OCI-LY3 (cell line): ENCODE data around the gene SPPL2B.

Source experiments
- EZH2phosphoT487 ChIP-seq: fragments of 200-600 bp; shearing (Covaris generic); IDR thresholded peaks from 2 replicates; pipeline ENCODE4 v1.6.1; 2018; ENCODE audit warnings: antibody characterized with exemption, mixed run types, low read depth
- TF ChIP-seq, protein P1 (sequence below): fragments of 200-600, 300-600 bp; sonication (generic); IDR thresholded peaks from 2 replicates; pipeline ENCODE4 v1.5.1; 2014; ENCODE audit warnings: antibody characterized with exemption, low read length, low read depth

DNA sequence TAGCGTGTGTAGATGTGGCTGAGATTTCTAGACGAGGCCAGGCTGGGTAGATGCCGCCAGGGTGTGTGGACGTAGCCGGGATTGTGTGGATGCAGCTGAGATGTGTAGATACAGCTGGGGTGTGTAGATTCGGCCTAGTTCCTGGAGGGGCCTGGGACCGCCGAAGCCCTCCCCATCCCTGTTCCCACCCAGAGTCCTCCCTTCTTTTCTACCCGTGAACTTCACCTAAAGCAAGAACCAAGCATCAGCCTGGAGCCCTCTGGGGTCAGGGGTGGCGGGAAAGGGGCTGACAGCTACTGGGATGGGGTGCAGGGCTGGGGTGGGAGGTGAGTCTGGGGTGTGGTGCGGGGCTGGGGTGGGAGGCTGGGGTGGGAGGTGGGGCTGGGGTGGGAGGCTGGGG, 32.3 kb downstream of the SPPL2B start:
- TF ChIP-seq, protein P1, sequence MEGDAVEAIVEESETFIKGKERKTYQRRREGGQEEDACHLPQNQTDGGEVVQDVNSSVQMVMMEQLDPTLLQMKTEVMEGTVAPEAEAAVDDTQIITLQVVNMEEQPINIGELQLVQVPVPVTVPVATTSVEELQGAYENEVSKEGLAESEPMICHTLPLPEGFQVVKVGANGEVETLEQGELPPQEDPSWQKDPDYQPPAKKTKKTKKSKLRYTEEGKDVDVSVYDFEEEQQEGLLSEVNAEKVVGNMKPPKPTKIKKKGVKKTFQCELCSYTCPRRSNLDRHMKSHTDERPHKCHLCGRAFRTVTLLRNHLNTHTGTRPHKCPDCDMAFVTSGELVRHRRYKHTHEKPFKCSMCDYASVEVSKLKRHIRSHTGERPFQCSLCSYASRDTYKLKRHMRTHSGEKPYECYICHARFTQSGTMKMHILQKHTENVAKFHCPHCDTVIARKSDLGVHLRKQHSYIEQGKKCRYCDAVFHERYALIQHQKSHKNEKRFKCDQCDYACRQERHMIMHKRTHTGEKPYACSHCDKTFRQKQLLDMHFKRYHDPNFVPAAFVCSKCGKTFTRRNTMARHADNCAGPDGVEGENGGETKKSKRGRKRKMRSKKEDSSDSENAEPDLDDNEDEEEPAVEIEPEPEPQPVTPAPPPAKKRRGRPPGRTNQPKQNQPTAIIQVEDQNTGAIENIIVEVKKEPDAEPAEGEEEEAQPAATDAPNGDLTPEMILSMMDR = no peak
- TF ChIP-seq EZH2phosphoT487 = no peak
